Gastrocnemius medialis (tissue), 4 donors: ENCODE results near the gene DDX10. TPM values are rescaled to one million over a fixed set of nuclear protein-coding genes. Genes with fewer than 3 reads are reported as not detected.

Experiments
- ATAC-seq, 2 donors: fragments of 150-250 bp; one replicate each; pipeline ENCODE4 v1.9.1; 2016
- DNase-seq, 2 donors: peaks; one replicate each; pipeline ENCODE4 v3.0.0-alpha.2; 2019
- H3K27ac ChIP-seq, 4 donors: fragments of 200-600 bp; sonication (generic); 1 replicate in 1 of 4; 2 replicates in 3 of 4; pipeline ENCODE4 v1.5.1; 2016 to 2018; ENCODE audit warnings: mild to moderate bottlenecking in 2 of 4, moderate library complexity in 1 of 4
- H3K27me3 ChIP-seq, 3 donors: fragments of 200-600 bp; sonication (generic) in 2 of 3; 1 replicate in 1 of 3; 2 replicates in 2 of 3; pipeline versions ENCODE4 v1.5.1 to v1.6.0; 2016 to 2019; ENCODE audit warnings: mild to moderate bottlenecking in 1 of 3, moderate library complexity in 1 of 3
- H3K36me3 ChIP-seq, 2 donors: fragments of 200-600 bp; sonication (generic) in 1 of 2; one replicate each; pipeline ENCODE4 v1.5.1; 2017 to 2018
- H3K4me1 ChIP-seq, 2 donors: fragments of 200-600 bp; sonication (generic) in 1 of 2; one replicate each; pipeline ENCODE4 v1.5.1; 2016 to 2017; ENCODE audit warnings: mild to moderate bottlenecking in 2 of 2
- H3K4me3 ChIP-seq, 4 donors: fragments of 200-600 bp; sonication (generic) in 3 of 4; 1 replicate in 1 of 4; 2 replicates in 3 of 4; pipeline ENCODE4 v1.5.1; 2016 to 2019; ENCODE audit warnings: mild to moderate bottlenecking in 2 of 4
- H3K9me3 ChIP-seq, 3 donors: fragments of 200-600 bp; sonication (generic) in 2 of 3; 1 replicate in 1 of 3; 2 replicates in 2 of 3; pipeline ENCODE4 v1.5.1; 2016 to 2019
- POLR2A ChIP-seq, 2 donors: fragments of 450-650 bp; IDR thresholded peaks; one replicate each; pipeline ENCODE4 v1.6.1; 2017; ENCODE audit warnings: antibody characterized with exemption in 2 of 2, mild to moderate bottlenecking in 2 of 2, moderate library complexity in 2 of 2
- in situ Hi-C, 4 donors: fragments of 200-750 bp; cut with MboI; loops; one replicate each; pipeline versions ENCODE4 v1.15.0 to v1.8.0; 2017; ENCODE audit warnings: low sequenced_read_pairs in 4 of 4
- intact Hi-C: fragments of 100-400 bp; cut with DNase I; formaldehyde crosslinking; loops from one replicate; pipeline ENCODE4 v1.15.1; 2023; ENCODE audit warnings: low total_unique reads
- total RNA-seq, 4 donors: library from RNA; depleted of rRNA; stranded (reverse); fragments of >200 nt; gene quantifications; one replicate each; pipeline versions ENCODE4 v1.1.0 to v1.2.3, GENCODE V29; 2016
- TF ChIP-seq, protein P1 (sequence below), 5 experiments: fragments of 450-650 bp in 3 of 5; fragments of 200-600 bp in 2 of 5; sonication (generic) in 2 of 5; IDR thresholded peaks in 4 of 5; conservative IDR thresholded peaks in 1 of 5; 1 replicate in 4 of 5; 2 replicates in 1 of 5; pipeline ENCODE4 v1.5.1; 2016 to 2019; ENCODE audit warnings: antibody characterized with exemption in 5 of 5, mild to moderate bottlenecking in 3 of 5, moderate library complexity in 3 of 5

Gene DDX10
- total RNA-seq, 4 donors from 2014 or later = 5.0 to 15.0 (median 10.5) TPM

DNA sequence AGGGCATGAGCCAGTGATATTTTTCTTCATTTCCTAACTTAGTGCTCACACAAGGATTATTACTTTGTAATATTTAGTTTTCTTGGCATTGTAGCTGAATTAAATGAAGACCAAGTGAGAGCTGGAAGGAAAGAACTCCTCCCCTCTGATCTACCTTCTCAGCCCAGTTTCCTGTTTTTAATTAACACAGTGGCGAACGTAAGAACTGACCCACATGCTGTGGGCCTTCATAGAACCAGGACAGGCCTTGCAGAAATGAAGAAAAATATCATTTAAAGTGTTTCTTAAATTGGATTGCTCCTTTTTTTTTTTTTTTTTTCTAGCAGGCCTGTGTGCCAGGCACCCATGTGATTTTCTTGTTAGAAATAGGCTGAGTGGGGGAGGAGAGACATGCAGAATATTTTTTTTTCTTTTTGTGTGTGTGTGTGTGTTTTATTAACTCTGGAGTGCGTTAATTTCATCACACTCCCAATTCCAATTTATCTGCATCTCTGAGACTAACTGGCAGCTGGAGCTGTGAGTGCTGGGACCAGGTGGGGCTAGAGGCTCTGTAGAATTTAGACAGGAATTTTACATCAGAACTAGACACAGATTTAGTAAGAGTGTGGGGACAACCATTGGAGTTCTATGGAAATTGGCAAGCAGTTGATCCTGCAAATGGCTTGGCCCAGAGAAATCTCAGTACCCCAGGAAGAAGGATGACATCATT is 320.5 kb downstream of the DDX10 start:
- in situ Hi-C loops = no loop called here
- TF ChIP-seq, protein P1, sequence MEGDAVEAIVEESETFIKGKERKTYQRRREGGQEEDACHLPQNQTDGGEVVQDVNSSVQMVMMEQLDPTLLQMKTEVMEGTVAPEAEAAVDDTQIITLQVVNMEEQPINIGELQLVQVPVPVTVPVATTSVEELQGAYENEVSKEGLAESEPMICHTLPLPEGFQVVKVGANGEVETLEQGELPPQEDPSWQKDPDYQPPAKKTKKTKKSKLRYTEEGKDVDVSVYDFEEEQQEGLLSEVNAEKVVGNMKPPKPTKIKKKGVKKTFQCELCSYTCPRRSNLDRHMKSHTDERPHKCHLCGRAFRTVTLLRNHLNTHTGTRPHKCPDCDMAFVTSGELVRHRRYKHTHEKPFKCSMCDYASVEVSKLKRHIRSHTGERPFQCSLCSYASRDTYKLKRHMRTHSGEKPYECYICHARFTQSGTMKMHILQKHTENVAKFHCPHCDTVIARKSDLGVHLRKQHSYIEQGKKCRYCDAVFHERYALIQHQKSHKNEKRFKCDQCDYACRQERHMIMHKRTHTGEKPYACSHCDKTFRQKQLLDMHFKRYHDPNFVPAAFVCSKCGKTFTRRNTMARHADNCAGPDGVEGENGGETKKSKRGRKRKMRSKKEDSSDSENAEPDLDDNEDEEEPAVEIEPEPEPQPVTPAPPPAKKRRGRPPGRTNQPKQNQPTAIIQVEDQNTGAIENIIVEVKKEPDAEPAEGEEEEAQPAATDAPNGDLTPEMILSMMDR (IDR thresholded peaks at IDR 0.05 in 4 of 5, conservative IDR thresholded peaks at IDR 0.05 in 1 of 5) = no peak
- TF ChIP-seq POLR2A (IDR thresholded peaks at IDR 0.05) = no peak
- Histone ChIP-seq H3K27me3 (no peaks in the 10 kb centered on the region), H3K4me3 (no peak overlapping the region), H3K27ac (no peak overlapping the region), H3K9me3 (no peaks in the 10 kb centered on the region), H3K4me1 (no peaks in the 10 kb centered on the region), H3K36me3 (no peaks in the 10 kb centered on the region)
- DNase-seq (no peak), ATAC-seq (no peak)
- intact Hi-C loops = no loop called here

DNA sequence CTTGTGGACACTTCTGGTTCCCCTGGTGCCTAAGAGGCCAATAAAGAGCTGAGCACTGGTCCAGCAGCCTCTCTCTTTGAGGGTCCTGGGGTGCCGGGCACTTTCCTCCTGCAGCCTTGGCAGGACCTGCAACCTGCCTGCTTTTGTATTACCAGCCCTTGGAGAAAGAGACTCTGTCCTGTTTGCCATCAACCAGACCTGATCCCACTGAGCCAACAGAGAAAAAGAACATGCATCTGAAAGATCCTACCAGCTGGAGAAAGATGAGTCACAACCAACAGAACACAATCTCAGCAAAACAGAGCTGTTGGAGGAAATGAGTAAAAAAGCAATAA is 321.0 kb downstream of the DDX10 start:
- TF ChIP-seq POLR2A (IDR thresholded peaks at IDR 0.05) = no peak
- TF ChIP-seq, protein P1 (IDR thresholded peaks at IDR 0.05 in 4 of 5, conservative IDR thresholded peaks at IDR 0.05 in 1 of 5) = no peak
- DNase-seq = no peak
- H3K27me3 ChIP-seq = no peaks in the 10 kb centered on the region
- H3K4me1 ChIP-seq = no peaks in the 10 kb centered on the region
- in situ Hi-C loops (no loop called here), intact Hi-C loops (no loop called here)
- ATAC-seq = no peak
- no peaks in the 10 kb centered on the region for H3K9me3 ChIP-seq
- H3K4me3 ChIP-seq = no peak overlapping the region
- H3K27ac ChIP-seq = no peak overlapping the region
- no peaks in the 10 kb centered on the region for H3K36me3 ChIP-seq

Other genes with a start within 250 kb of the DDX10 start
- under 1 TPM in 1 of 4 donors, not detected in 3; 0.51 TPM for gene C11orf65, start 197.5 kb upstream of the DDX10 start, total RNA-seq
- gene POGLUT3, start 166.7 kb upstream of the DDX10 start, total RNA-seq = 1 to 10 TPM; 2.5 to 4.9 (median 3.6) TPM
- under 1 TPM in 3 of 4 donors, not detected in 1; 0.07 to 0.22 (median 0.20) TPM for gene EXPH5, start 71.3 kb upstream of the DDX10 start, total RNA-seq